ENCODE results near the gene DCP1B.

DNA sequence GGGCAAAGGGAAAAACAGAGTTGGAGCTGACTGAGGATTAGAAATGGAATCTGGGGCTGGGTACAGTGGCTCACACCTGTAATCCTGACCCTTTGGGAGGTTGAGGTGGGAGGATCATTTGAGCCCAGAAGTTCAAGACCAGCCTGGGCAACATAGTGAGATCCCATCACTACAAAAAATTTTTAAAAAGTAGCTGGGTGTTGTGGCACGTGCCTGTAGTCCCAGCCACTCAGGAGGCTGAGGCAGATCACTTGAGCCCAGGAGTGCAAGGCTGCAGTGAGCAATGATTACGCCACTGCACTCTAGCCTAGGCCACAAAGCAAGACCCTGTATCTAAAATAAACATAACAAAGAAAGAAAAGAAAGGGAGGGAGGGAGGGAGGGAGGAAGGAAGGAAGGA is 14.9 kb upstream of the DCP1B start:
- TF ChIP-seq EZH2phosphoT487 (IDR thresholded peaks at IDR 0.05; ENCODE audit: insufficient read depth, low read depth) (no peak), EZH2 (IDR thresholded peaks at IDR 0.05; ENCODE audit: insufficient read depth, poor library complexity, severe bottlenecking) (no peak)
